Activated CD8-positive, alpha-beta memory T cell treated with anti-CD3 and anti-CD28 coated beads for 36 hours (primary cell): ENCODE results near the gene SURF2. TPM values are rescaled to one million over a fixed set of nuclear protein-coding genes. Genes with fewer than 3 reads are reported as not detected.
"Not testable (repeated sequence)": the region's sequence is repeated elsewhere in the genome, so short reads cannot be mapped to it uniquely, and the experiment has no call there.

Source experiments
- CTCF ChIA-PET: fragments of 350-600 bp; sonication (Branson Sonifier 250); formaldehyde crosslinking; loops from one replicate; lab custom pipeline; 2021; ENCODE audit warnings: antibody characterized with exemption; lab: Charles Lee
- POLR2A ChIA-PET: fragments of 350-600 bp; sonication (Branson Sonifier 250); formaldehyde crosslinking; loops from one replicate; lab custom pipeline; 2021; ENCODE audit warnings: antibody characterized with exemption; lab: Charles Lee
- total RNA-seq, 2 experiments: library from RNA; stranded (reverse); gene quantifications; one replicate each; pipeline ENCODE4 v1.2.3, GENCODE V29; 2021

SURF2 gene
- total RNA-seq, 2 experiments from 2014 or later: 29.7 to 30.9 TPM

DNA sequence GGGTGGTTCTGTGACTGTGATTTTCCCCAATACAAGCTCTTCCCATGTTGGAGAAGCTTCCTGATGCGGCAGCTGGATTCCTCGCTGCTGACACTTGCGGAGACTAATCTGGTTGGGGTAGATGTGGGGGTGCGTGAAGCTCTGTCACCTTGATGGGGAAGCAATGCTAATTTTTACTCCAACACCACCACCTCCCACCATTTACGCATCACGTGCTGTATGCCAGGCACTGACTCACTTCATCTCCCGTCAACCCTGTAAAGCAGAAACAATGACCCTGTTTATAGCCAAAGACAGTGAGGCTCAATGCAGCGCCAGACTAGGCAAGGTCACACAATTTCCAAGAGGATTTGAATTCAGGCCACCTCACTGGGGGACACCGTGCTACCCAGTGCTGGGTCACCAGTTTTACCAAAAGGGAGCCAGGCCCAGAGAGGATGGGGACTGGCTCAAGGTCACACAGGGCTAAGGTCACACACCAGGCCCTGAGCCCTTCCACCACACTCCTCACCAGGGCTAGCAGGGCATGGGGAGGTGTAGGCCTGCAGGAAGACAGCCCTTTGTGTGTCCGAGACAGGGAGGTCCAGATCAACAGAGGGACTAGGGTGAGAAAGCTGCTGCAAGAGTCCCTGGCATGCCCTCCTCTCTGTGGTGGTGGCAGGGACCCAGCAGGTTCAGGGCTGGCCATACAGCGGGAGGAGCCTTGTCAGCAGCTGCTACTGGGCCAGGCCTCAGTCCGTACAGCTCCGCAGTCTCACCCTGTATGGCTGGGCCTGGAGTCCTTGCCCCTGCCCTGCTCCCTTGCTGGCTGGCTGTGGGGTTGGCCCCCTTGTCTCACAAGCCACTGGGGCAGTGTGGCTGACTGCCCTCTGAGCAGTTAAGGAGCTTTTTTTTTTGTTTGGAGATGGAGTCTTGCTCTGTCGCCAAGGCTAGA, 23.1 kb downstream of the SURF2 start:
- ChIA-PET POLR2A (interaction anchor here (0.5 kb wide), 1 partner anchor 316 kb away, joined by 3 read pairs; no protein-coding TSS in a partner anchor), CTCF (interaction anchor here (1.0 kb wide), 1 partner anchor 99 kb away, joined by 3 read pairs; the partner anchor contains the start of gene SLC2A6)

DNA sequence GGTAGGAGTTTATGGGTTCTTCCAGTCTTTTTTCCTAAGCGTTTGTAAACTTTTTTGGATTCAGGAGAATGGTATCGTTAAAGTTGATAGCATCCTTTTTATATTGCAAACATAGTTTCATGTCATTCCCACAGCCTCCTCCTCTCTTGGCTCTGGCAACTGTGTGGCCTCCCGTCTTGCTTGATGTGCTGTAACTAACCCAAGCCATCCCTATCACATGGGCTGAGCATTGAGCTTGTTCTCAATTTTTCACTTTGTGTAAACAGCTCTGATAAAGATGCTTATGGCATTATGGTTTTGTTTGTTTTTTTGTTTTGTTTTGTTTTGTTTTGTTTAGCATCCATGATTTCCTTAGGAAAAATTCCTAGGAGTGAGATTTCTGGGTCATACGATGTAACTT, 24.4 kb downstream of the SURF2 start:
- ChIA-PET CTCF (no interaction called here), POLR2A (interaction anchor here (0.6 to 0.7 kb wide), 2 partner anchors 652 to 929 kb away, joined by 5 to 7 read pairs; no protein-coding TSS in a partner anchor)

GRCh38 chr9:133382507-133383141, 26.3 kb downstream of the SURF2 start:
- ChIA-PET CTCF (no interaction called here), POLR2A (no interaction called here)

GRCh38 chr9:133383438-133383837, 27.1 kb downstream of the SURF2 start:
- ChIA-PET CTCF (no interaction called here), POLR2A (no interaction called here)

DNA sequence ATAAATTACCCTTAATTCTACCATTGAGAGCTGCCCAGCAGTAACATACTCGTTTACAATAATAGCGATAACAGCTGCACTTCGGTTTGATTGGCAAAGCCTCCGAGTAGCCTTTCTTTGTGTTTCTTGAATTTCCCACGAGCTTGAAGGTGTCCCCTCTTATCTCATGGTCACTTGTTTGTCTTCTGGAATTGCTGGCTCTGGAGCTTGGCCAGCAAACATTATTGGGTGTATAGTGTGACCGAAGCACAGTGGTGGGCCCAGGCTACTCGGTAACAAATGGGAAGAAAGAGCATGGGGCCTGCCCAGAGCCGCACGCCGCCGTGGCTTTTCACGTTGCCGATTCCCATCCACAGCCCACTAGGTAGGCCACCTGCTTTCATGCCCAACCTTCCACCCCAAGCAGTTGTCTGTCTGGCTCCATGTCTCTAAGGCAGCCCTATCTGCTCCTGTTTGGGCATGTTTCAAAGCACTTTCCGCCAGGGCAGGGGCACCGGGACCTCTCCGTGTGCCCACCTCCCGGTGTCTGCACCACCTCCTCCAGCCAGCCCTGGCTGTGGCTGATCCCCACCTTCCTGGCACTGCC, 28.5 kb downstream of the SURF2 start:
- CTCF ChIA-PET: no interaction called here
- POLR2A ChIA-PET: no interaction called here

DNA sequence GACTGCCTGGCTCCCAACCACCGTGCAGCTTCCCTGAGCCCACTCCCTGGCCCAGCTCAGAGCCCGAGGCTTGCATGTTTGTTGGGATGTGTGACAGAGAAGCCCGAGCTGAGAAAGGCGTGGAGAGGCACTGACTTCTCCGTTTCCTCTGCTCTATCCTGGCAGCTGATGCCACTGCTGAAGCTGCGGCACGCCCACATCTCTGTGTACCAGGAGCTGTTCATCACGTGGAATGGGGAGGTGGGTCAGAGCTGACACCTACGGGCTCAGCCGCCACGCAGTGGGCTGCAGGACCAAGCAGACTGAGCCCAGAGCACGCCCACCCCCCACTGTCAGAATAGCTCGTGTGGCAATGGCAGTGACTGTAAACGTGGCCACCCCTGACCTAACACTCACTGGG, 29.1 kb downstream of the SURF2 start:
- CTCF ChIA-PET: no interaction called here

DNA sequence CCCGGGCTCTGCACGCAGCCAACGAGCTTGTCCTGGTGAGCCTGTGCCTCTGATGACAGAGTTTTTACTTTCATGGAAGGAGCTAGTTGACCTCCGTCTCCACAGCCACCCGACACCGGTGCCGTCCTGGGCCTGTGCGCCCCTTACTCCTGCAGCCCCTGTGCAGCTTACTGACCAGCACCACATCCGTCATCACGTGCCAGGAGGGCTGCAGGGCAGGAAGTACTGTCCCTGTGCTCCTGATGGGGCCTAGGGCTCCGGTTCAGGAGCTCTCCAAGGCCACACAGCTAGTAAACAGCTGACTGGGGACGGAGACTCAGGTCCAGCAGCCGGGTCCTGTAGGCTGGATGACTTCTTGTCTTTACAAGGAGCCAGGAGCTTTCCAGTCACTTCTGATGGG, 30.0 kb downstream of the SURF2 start:
- ChIA-PET POLR2A (no interaction called here), CTCF (no interaction called here)

More for the DNA sequence above, 29.1 kb downstream of the SURF2 start:
- POLR2A ChIA-PET: interaction anchor here (0.6 kb wide), 1 partner anchor 34 kb away, joined by 3 read pairs; no protein-coding TSS in a partner anchor

DNA sequence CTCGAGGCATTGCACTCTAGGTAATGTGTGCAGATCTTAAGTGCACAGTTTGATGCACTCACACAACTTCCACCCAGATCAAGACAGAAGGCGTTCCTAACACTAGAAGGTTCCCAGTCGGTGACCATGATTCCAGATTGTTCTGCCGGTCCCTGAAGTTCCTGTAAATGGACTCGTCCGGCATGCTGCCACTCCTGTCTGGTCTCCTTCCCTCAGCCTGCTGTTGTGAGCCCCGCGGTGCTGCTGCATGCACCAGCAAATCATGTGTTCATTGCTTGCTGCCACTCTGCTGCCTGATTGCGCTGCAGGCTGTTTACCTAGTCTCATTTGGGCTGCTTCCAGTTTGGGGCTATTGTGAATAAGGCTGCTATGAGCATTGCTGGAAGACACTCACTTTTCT, 31.3 kb downstream of the SURF2 start:
- ChIA-PET CTCF (no interaction called here), POLR2A (no interaction called here)

DNA sequence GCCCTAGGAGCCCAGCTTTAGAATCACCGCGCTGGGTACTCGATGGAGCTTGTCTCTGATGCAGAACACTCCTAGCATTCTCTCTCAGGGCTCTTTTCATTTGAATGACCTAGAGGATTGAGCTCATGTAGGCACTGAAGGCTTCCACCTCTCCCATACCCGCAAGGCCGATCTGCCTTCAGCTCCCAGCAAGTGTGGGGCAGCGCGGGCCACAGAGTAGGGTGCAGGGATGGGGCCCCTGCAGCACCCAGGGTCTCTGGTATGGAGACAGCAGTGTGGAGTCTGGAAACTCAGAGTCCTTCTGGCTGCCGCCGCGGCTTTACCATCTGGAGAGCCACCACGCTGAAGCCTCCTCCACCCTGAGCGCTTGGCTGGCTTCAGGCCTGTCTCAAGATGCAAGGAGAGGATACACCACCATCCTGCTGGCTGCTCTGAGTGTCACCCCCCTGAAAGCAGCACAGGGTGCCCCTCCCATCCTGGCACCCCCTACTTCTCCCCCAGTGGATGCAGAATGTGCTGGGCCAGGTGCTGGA, 32.7 kb downstream of the SURF2 start:
- ChIA-PET POLR2A (no interaction called here), CTCF (no interaction called here)

DNA sequence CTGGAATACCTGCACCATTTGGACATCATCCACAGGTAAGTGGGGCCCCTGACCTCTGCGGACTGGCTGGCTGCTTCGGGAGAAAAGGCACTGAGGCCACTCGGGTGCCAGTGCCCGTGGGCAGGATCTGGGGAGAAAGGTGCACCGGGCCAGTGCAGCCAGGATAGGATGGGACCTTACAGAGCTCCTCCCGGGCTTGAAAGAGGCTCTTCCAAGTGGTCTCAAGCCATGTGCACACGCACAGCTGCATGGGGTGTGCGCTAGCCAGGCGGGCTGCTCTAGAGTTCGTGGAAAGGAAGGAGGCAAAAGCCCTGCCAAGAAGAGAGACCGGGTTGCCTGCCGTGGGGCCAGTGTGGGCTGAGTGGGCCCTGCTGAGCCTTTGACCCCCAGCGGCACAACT, 33.2 kb downstream of the SURF2 start:
- ChIA-PET POLR2A (no interaction called here), CTCF (no interaction called here)

DNA sequence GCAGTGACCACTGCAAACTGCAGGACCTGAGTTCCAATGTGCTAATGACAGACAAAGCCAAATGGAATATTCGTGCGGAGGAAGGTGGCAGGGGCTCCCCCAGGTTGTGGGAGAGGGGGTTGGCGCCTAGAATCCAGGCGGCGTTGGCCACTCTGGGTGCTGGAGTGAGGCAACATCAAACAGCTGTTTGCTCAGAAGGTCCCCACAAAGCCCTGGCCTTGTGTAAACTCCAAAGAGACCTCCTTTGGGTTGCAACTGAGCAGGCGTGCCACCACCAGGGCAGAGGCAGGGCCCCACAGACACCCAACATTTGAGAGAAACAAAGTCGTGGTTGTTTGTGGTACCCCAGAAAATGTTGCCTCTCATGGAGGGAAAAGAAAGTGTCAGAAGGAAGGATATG, 34.4 kb downstream of the SURF2 start:
- ChIA-PET POLR2A (no interaction called here), CTCF (no interaction called here)

DNA sequence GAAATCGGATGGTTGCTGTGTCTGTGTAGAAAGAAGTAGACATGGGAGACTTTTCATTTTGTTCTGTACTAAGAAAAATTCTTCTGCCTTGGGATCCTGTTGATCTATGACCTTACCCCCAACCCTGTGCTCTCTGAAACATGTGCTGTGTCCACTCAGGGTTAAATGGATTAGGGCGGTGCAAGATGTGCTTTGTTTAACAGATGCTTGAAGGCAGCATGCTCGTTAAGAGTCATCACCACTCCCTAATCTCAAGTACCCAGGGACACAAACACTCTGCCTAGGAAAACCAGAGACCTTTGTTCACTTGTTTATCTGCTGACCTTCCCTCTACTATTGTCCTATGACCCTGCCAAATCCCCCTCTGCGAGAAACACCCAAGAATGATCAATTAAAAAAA, 35.1 kb downstream of the SURF2 start:
- CTCF ChIA-PET, POLR2A ChIA-PET: not testable (repeated sequence)

GRCh38 chr9:133392308-133392707, 36.0 kb downstream of the SURF2 start:
- POLR2A ChIA-PET, CTCF ChIA-PET: not testable (repeated sequence)

DNA sequence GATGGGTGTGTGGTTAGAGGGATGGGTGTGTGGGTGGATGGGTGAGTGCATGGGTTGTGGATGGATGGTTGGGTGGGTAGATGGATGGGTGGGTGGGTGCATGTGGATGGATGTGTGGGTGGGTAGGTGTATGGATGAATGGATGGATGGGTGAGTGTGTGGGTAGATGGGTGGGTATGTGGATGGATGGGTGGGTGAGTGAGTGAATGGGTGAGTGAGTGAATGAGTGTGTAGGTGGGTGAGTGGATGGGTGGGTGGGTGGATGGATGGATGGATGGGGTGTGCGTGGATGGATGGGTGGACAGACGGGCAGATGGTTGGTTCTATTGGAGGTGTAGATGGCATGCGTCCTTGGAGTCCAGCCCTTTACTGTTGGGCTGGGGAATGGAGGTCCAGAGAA, 37.0 kb downstream of the SURF2 start:
- POLR2A ChIA-PET: no interaction called here

DNA sequence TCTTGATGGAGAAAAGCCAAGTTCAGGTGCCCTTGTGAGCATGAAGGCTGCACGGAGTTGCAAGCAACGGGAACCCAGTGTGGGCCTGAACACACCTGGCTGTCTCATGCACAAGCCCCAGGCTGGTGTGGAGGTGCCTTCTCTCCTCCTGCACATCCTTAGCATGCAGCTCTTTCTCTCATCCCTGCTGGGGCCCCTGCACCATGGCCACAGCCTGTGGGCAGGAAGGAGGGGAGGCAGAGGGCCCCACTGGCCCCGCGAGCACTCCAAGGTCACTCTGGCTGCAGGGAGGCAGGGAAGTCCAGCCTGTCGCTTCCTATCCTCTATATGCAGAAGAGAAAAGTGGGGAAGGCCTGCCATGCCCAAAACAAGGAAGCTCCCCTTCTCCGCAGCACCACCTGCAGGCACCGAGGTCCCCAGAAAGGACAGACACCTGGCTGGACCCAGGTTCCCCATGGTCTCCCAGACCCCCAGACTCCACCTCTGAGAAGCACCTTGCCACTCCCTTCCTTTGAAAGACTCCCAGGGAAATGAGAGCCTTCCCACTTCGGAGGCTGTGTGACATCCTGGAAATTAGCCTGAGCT, 38.4 kb downstream of the SURF2 start:
- CTCF ChIA-PET: no interaction called here
- POLR2A ChIA-PET: no interaction called here

More for the DNA sequence above, 37.0 kb downstream of the SURF2 start:
- CTCF ChIA-PET: no interaction called here

- CTCF ChIA-PET: interaction anchor here (0.5 to 1.1 kb wide), 2 partner anchors 9 to 104 kb away, joined by 3 to 5 read pairs; no protein-coding TSS in a partner anchor
- POLR2A ChIA-PET: no interaction called here
These were observed 40.6 kb downstream of the SURF2 start for GRCh38 chr9:133396952-133397351.

DNA sequence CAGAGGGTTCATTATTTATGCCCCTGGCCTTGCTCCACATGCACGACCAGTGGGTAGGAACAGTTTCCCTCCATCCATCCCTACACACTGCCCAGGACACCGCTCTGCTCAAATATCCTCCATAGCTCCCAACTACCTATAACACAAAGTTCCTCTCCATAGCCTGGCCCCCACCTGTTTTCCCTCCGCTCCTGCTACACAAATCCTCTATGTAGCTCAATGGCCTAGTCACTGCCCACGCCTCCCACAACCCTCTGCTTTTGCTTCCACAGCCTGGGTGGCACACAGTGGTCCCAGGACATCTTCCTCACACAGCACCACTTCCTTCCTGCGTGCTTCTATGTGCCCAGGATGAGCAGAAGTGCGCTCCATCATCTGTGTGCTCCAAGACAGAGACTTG, 41.0 kb downstream of the SURF2 start:
- POLR2A ChIA-PET: no interaction called here
- CTCF ChIA-PET: interaction anchor here (1.1 kb wide), 1 partner anchor 9 kb away, joined by 3 read pairs; no protein-coding TSS in a partner anchor

- ChIA-PET POLR2A (no interaction called here), CTCF (no interaction called here)
These were observed 41.5 kb downstream of the SURF2 start for GRCh38 chr9:133397895-133398294.

DNA sequence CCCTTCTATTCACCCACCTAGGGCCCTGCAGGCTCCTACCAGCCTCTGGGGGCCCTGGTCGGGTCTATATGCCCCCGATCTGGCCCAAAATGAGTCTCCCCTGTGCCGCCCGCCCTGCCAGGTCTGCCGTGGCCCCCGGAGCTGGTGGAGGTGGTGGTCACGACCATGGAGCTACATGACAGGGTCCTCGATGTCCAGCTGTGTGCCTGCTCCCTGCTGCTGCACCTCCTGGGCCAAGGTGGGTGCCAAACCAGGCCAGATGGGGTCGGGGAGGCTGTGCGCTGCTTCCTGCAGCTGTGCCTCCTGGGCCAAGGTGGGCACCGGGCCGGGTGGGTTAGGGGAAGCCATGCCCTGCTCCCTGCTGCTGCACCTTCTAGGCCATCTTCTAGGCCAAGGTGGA, 43.9 kb downstream of the SURF2 start:
- ChIA-PET POLR2A (interaction anchor here (1.6 kb wide), 1 partner anchor 24 kb away, joined by 5 read pairs; the partner anchor contains the start of gene STKLD1), CTCF (interaction anchor here (1.3 kb wide), 1 partner anchor 30 kb away, joined by 3 read pairs; no protein-coding TSS in a partner anchor)
